Activated CD8-positive, alpha-beta memory T cell treated with anti-CD3 and anti-CD28 coated beads, Interleukin-2, amount 50 U/mL, for 24 hours (primary cell): ENCODE results near the gene TIRAP.

Experiments
- DNase-seq: peaks from one replicate; pipeline ENCODE4 v3.0.0-alpha.2; 2020; ENCODE audit errors: extremely low read depth

The TIRAP gene

DNA sequence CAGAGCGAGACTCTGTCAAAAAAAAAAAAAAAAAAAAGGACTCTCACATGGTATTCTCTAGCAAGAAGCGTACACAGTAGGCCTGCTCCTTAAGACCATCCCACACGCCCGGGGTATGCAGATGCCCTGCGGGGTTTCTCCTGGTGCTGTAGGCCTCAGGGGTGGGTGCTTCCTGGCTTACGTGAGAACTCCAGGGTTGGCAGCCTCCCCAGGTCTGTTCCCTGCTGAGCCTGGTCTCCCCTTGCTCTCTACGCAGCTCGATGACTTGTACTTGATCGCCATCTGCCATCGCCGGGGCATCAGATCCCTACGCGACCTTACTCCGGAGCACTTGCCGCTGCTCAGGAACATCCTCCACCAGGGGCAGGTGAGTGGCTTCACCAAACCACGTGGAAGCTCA, 60.2 kb downstream of the TIRAP start:
- DNase-seq, result no peak
